GM13976 (cell line): ENCODE results near the gene VEGFA.

ENCODE experiments used
- DNase-seq: peaks from one replicate; pipeline ENCODE4 v3.0.0; 2012; ENCODE audit warnings: low spot score
- in situ Hi-C: fragments of 300-500 bp; cut with MboI; formaldehyde crosslinking; loops from one replicate; pipeline ENCODE4 v1.12.0; 2022; ENCODE audit warnings: low sequenced_read_pairs, mixed read lengths, inconsistent platforms; ENCODE audit not compliant: unreplicated experiment
- TF ChIP-seq, protein P1 (sequence below): IDR thresholded peaks from 2 replicates; pipeline ENCODE4 v1.5.1; 2012; ENCODE audit warnings: borderline replicate concordance, mild to moderate bottlenecking; ENCODE audit not compliant: insufficient read depth; ENCODE audit errors: extremely low read depth, missing control alignments, control extremely low read depth

Gene VEGFA

DNA sequence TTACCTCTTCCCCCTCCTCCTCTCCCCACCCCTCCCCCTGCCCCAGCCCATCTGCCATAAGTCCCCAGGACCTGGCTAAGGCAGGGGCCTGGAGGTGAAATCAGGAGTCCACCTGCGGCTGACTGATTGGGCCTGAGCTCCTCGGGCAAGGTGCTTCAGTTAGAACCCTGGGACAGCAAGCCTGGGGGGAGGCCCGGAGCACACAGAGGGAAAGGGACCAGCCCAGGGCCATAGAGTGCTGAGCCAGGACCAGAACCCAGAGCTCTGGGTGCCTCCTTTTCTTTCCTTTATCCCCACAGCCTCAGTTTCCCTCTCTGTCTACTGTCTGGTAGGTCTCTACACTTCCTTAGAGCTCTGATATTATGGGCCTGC, 35.7 kb upstream of the VEGFA start:
- in situ Hi-C loops = no loop called here
- TF ChIP-seq, protein P1, sequence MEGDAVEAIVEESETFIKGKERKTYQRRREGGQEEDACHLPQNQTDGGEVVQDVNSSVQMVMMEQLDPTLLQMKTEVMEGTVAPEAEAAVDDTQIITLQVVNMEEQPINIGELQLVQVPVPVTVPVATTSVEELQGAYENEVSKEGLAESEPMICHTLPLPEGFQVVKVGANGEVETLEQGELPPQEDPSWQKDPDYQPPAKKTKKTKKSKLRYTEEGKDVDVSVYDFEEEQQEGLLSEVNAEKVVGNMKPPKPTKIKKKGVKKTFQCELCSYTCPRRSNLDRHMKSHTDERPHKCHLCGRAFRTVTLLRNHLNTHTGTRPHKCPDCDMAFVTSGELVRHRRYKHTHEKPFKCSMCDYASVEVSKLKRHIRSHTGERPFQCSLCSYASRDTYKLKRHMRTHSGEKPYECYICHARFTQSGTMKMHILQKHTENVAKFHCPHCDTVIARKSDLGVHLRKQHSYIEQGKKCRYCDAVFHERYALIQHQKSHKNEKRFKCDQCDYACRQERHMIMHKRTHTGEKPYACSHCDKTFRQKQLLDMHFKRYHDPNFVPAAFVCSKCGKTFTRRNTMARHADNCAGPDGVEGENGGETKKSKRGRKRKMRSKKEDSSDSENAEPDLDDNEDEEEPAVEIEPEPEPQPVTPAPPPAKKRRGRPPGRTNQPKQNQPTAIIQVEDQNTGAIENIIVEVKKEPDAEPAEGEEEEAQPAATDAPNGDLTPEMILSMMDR = no peak
- no peak for DNase-seq

DNA sequence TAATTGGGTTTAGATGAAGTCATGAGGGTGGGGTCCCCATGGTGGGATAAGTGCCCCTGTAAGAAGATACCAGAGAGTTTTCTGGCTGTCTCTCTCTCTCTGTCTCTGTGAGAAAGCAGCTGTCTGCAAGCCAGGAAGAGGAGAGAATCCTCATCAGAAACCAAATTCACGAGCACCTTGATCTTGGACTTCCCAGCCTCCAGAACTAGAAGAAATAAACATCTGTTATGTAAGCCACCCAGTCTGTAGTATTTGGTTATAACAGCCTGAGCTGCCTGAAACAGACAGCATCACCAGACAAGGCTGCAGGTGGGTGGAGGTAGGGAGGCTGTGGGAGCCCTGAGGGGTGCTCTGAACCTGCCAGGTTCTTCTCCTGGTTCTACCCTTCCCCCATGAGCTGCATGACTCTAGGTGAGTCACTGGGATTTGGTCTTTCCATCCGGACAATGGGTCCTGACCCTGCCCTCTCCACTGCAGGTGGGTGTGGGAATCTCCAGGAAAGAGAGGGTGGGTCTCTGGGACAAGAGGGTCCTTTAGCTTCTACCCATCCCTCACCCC, 34.3 kb upstream of the VEGFA start:
- in situ Hi-C loops = no loop called here
- TF ChIP-seq, protein P1 = no peak
- DNase-seq = peak; percentile 10

DNA sequence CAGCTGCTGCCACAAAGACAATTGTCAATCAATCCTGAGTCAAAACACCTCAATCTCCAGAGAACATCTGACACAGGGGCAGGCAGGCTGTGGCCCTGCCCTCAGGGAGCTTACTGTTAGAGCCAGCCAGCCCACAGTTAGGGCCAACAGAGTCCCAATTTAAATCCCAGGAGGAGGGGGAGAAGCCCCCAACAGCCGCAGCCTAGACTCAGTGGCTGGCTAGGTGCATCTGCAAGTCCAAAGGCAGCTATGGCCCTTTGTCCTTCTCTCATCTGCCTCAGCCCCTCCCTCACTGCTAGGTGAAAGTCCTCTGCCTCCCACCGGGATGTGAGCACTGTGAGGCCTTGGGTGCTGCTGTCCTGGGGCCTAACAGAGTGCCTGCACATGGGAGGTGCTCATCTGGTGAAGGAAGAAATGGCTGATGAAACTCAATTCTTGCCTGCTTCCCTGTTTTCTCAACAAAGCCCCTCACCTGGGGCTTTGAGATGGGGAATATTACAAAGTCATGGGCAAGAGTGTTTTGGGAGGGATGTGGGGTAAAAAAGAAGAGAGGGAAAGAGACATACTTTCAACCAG, 33.7 kb upstream of the VEGFA start:
- TF ChIP-seq, protein P1 = no peak
- peak; percentile 10 for DNase-seq
- in situ Hi-C loops = no loop called here

DNA sequence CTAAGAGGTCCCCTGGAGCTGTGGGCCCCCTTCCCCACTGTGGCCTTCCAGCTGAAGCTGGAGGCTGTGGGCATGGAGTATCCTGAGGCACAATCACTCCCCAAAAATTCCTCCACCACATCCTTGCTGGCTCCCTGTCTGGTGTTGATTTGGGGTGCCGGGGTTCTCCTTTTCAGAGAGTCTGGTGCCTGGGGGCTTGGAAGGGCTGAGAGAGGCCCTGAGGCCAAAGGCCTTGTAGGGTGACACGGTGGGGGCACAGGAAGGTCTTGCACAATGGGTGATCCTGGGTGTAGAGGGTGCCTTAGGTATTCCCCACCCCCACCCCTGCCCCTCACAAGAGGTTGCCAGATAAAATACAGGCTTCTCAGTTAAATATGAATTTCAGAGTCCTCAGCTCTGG, 33.2 kb upstream of the VEGFA start:
- in situ Hi-C loops = no loop called here
- no peak for DNase-seq

DNA sequence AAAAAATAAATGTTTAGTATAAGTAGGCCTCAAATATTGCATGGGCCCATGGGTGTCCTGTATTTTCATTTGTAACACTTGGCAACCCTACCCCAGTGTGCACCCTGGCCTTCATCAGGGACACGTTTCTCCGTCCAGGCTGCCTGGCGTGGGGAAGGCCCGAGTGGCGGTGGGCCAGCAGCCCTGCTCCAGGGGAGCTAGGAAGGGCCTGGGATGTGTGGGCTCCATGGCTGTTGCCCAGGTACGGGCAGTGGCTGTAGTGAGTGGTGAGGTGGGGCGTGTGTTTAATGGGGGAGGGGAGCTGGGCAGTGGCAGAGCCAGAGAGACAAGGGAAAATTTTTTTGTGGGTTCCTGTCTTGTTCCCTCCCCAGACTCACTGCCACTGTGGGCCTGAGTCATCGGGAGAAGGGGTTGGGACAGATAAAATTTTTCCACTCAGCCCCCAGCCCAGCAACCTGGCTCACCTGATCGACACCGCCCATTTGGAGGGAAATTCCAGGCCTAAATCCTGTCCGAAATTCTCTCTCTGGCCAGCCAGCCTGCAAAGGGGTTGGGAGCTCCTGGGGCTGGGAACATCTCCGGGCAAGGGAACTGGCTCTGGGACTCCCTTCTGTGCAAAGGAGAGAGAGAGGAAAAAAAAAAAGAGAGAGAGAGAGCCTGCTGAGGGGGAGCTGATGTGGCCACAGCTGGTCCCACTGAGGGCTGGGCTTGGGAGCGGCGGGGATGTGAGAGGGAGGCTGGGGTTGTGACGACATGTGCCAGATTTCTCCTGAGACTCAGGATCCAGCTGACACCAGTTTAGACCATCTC, 32.5 kb upstream of the VEGFA start:
- in situ Hi-C loops = no loop called here
- TF ChIP-seq, protein P1 = no peak
- no peak for DNase-seq

More for the DNA sequence above, 33.2 kb upstream of the VEGFA start:
- TF ChIP-seq, protein P1 = no peak

DNA sequence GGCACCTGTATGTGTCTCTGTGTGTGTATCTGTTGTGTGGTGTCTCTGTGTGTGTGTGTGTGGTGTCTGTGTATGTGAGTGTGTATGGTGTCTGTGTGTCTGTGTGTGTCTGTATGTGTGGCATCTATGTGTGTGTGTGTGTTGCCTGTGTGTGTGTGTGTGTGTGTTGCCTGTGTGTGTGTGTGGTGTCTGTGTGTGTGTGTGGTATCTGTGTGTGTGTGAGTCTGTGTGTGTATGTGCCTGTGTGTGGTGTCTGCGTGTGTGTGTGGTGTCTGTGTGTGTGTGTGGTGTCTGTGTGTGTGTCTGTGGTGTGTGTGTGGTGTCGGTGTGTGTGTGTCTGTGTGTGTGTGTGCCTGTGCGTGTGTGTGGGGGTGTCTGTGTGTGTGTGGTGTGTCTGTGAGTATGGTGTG, 31.7 kb upstream of the VEGFA start:
- TF ChIP-seq, protein P1 = no peak
- no peak for DNase-seq
- in situ Hi-C loops = no loop called here
